HepG2 (cell line): ENCODE results near the gene GALNT10. TPM values are rescaled to one million over a fixed set of nuclear protein-coding genes. Genes with fewer than 3 reads are reported as not detected.

Source experiments
- MXD4 ChIP-seq: IDR thresholded peaks from 2 replicates; pipeline ENCODE4 v1.6.1; 2016; ENCODE audit warnings: mild to moderate bottlenecking, missing biosample characterization, missing genetic modification reagents
- TFAP4 ChIP-seq: sonication (generic); IDR thresholded peaks from 2 replicates; pipeline ENCODE4 v1.6.1; 2016; ENCODE audit warnings: low read depth, borderline replicate concordance
- TOE1 ChIP-seq: sonication (generic); formaldehyde crosslinking; IDR thresholded peaks from 2 replicates; pipeline ENCODE4 v1.4.0; 2020; ENCODE audit warnings: mild to moderate bottlenecking, missing genetic modification reagents
- ZNF713 ChIP-seq: sonication (generic); formaldehyde crosslinking; IDR thresholded peaks from 2 replicates; pipeline ENCODE4 v1.4.0; 2020; ENCODE audit warnings: mild to moderate bottlenecking, missing genetic modification reagents
- ZNF883 ChIP-seq: sonication (generic); formaldehyde crosslinking; IDR thresholded peaks from 2 replicates; pipeline ENCODE4 v1.5.1; 2020; ENCODE audit warnings: mild to moderate bottlenecking, missing genetic modification reagents; ENCODE audit errors: not compliant biosample characterization
- polyA plus RNA-seq, 8 experiments: library from polyadenylated mRNA; depleted of rRNA in 3 of 8; stranded (reverse) in 7 of 8; unstranded in 1 of 8; fragments of >200 nt; fragmentation: Illumina TruSeq in 4 of 8; extraction: Trizol in 4 of 8; gene quantifications; 2 replicates each; pipeline versions ENCODE4 v1.2.1 to v1.2.3, GENCODE V29; 2011 to 2016; ENCODE audit warnings: low read depth in 4 of 8, missing spikeins in 1 of 8, mixed read lengths in 1 of 8; ENCODE audit not compliant: insufficient read depth in 1 of 8
- total RNA-seq, 5 experiments: library from RNA; depleted of rRNA; stranded (reverse); fragments of >200 nt; fragmentation: Illumina TruSeq; extraction: Trizol; gene quantifications; 2 replicates each; pipeline ENCODE4 v1.2.3, GENCODE V29; 2016; ENCODE audit warnings: low read depth in 1 of 5
- TF ChIP-seq, protein P1 (sequence below): sonication (generic); formaldehyde crosslinking; conservative IDR thresholded peaks from 2 replicates; pipeline ENCODE4 v1.4.0; 2020; ENCODE audit warnings: mild to moderate bottlenecking, missing genetic modification reagents, moderate library complexity
- TF ChIP-seq, protein P2 (sequence below): sonication (generic); formaldehyde crosslinking; IDR thresholded peaks from 2 replicates; pipeline ENCODE4 v1.4.0; 2020; ENCODE audit warnings: missing genetic modification reagents

The GALNT10 gene
- total and polyA plus RNA-seq, 2 of the 13 experiments (the other 11 are each of a cell fraction or from before 2014, with no cell fraction given): 8.1 to 11.2 TPM

- no peak for TF ChIP-seq TOE1 (CRISPR knock-in tag)
- no peak for TF ChIP-seq MXD4 (CRISPR knock-in tag)
- no peak for TF ChIP-seq TFAP4
- TF ChIP-seq ZNF713 (CRISPR knock-in tag): no peak
- no peak for TF ChIP-seq ZNF883 (CRISPR knock-in tag)
- TF ChIP-seq, protein P1, sequence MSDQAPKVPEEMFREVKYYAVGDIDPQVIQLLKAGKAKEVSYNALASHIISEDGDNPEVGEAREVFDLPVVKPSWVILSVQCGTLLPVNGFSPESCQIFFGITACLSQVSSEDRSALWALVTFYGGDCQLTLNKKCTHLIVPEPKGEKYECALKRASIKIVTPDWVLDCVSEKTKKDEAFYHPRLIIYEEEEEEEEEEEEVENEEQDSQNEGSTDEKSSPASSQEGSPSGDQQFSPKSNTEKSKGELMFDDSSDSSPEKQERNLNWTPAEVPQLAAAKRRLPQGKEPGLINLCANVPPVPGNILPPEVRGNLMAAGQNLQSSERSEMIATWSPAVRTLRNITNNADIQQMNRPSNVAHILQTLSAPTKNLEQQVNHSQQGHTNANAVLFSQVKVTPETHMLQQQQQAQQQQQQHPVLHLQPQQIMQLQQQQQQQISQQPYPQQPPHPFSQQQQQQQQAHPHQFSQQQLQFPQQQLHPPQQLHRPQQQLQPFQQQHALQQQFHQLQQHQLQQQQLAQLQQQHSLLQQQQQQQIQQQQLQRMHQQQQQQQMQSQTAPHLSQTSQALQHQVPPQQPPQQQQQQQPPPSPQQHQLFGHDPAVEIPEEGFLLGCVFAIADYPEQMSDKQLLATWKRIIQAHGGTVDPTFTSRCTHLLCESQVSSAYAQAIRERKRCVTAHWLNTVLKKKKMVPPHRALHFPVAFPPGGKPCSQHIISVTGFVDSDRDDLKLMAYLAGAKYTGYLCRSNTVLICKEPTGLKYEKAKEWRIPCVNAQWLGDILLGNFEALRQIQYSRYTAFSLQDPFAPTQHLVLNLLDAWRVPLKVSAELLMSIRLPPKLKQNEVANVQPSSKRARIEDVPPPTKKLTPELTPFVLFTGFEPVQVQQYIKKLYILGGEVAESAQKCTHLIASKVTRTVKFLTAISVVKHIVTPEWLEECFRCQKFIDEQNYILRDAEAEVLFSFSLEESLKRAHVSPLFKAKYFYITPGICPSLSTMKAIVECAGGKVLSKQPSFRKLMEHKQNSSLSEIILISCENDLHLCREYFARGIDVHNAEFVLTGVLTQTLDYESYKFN (CRISPR knock-in tag): no peak
- TF ChIP-seq, protein P2, sequence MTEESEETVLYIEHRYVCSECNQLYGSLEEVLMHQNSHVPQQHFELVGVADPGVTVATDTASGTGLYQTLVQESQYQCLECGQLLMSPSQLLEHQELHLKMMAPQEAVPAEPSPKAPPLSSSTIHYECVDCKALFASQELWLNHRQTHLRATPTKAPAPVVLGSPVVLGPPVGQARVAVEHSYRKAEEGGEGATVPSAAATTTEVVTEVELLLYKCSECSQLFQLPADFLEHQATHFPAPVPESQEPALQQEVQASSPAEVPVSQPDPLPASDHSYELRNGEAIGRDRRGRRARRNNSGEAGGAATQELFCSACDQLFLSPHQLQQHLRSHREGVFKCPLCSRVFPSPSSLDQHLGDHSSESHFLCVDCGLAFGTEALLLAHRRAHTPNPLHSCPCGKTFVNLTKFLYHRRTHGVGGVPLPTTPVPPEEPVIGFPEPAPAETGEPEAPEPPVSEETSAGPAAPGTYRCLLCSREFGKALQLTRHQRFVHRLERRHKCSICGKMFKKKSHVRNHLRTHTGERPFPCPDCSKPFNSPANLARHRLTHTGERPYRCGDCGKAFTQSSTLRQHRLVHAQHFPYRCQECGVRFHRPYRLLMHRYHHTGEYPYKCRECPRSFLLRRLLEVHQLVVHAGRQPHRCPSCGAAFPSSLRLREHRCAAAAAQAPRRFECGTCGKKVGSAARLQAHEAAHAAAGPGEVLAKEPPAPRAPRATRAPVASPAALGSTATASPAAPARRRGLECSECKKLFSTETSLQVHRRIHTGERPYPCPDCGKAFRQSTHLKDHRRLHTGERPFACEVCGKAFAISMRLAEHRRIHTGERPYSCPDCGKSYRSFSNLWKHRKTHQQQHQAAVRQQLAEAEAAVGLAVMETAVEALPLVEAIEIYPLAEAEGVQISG (CRISPR knock-in tag): no peak
- TF ChIP-seq, all 625 proteins: peak for 0
These were observed 84.3 kb downstream of the GALNT10 start (continued) for GRCh38 chr5:154274828-154275185.
